Gastrocnemius medialis (tissue), 4 donors: ENCODE data around the gene ATIC. TPM values are rescaled to one million over a fixed set of nuclear protein-coding genes. Genes with fewer than 3 reads are reported as not detected.

Experiments
- ATAC-seq, 2 donors: fragments of 150-250 bp; one replicate each; pipeline ENCODE4 v1.9.1; 2016
- DNase-seq, 2 donors: peaks; one replicate each; pipeline ENCODE4 v3.0.0-alpha.2; 2019
- H3K27ac ChIP-seq, 4 donors: fragments of 200-600 bp; sonication (generic); 1 replicate in 1 of 4; 2 replicates in 3 of 4; pipeline ENCODE4 v1.5.1; 2016 to 2018; ENCODE audit warnings: mild to moderate bottlenecking in 2 of 4, moderate library complexity in 1 of 4
- H3K27me3 ChIP-seq, 3 donors: fragments of 200-600 bp; sonication (generic) in 2 of 3; 1 replicate in 1 of 3; 2 replicates in 2 of 3; pipeline versions ENCODE4 v1.5.1 to v1.6.0; 2016 to 2019; ENCODE audit warnings: mild to moderate bottlenecking in 1 of 3, moderate library complexity in 1 of 3
- H3K36me3 ChIP-seq, 2 donors: fragments of 200-600 bp; sonication (generic) in 1 of 2; one replicate each; pipeline ENCODE4 v1.5.1; 2017 to 2018
- H3K4me1 ChIP-seq, 2 donors: fragments of 200-600 bp; sonication (generic) in 1 of 2; one replicate each; pipeline ENCODE4 v1.5.1; 2016 to 2017; ENCODE audit warnings: mild to moderate bottlenecking in 2 of 2
- H3K4me3 ChIP-seq, 4 donors: fragments of 200-600 bp; sonication (generic) in 3 of 4; 1 replicate in 1 of 4; 2 replicates in 3 of 4; pipeline ENCODE4 v1.5.1; 2016 to 2019; ENCODE audit warnings: mild to moderate bottlenecking in 2 of 4
- H3K9me3 ChIP-seq, 3 donors: fragments of 200-600 bp; sonication (generic) in 2 of 3; 1 replicate in 1 of 3; 2 replicates in 2 of 3; pipeline ENCODE4 v1.5.1; 2016 to 2019
- POLR2A ChIP-seq, 2 donors: fragments of 450-650 bp; IDR thresholded peaks; one replicate each; pipeline ENCODE4 v1.6.1; 2017; ENCODE audit warnings: antibody characterized with exemption in 2 of 2, mild to moderate bottlenecking in 2 of 2, moderate library complexity in 2 of 2
- in situ Hi-C, 4 donors: fragments of 200-750 bp; cut with MboI; loops; one replicate each; pipeline versions ENCODE4 v1.15.0 to v1.8.0; 2017; ENCODE audit warnings: low sequenced_read_pairs in 4 of 4
- intact Hi-C: fragments of 100-400 bp; cut with DNase I; formaldehyde crosslinking; loops from one replicate; pipeline ENCODE4 v1.15.1; 2023; ENCODE audit warnings: low total_unique reads
- total RNA-seq, 4 donors: library from RNA; depleted of rRNA; stranded (reverse); fragments of >200 nt; gene quantifications; one replicate each; pipeline versions ENCODE4 v1.1.0 to v1.2.3, GENCODE V29; 2016
- TF ChIP-seq, protein P1 (sequence below), 5 experiments: fragments of 450-650 bp in 3 of 5; fragments of 200-600 bp in 2 of 5; sonication (generic) in 2 of 5; IDR thresholded peaks in 4 of 5; conservative IDR thresholded peaks in 1 of 5; 1 replicate in 4 of 5; 2 replicates in 1 of 5; pipeline ENCODE4 v1.5.1; 2016 to 2019; ENCODE audit warnings: antibody characterized with exemption in 5 of 5, mild to moderate bottlenecking in 3 of 5, moderate library complexity in 3 of 5

The ATIC gene
- total RNA-seq, 4 donors from 2014 or later = 16.9 to 46.9 (median 41.8) TPM

DNA sequence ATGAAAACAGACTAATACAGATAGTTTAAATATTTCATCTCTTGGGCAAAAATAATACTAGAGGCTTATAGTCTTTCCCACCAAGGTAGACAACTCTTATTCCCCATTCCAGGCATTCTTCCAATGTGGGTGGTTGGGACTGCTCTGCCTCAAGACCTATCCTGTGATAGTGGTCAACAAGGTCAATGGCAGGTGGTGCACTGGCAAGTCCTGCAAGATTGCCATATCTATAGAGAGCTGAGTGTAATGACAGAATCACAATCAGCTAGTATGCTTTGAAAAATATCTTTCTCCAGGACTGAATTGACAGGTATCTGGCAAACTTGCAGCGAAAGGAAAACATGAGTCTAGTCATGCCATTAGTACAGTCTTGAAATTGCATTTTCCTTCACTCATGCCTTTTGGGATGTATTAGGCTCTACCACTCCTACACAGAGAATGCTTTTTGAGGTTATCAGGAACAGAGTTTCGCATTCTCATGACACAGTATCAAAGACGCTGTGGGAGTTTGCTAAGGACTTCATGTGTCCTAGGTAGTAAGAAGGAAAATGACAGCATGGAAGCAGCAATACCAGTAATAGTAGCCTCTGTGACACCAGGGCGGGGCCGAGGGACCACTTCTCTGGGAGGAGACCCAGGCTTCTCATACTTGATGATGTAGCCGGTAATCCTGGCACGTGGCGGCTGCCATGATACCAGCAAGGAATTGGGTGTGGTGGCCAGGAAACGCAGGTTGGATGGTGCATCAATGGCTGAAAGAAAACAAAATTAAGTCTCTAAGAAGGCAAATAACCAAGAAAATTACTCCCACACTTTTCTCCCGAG lies 63.0 kb downstream of the ATIC start:
- H3K4me1 ChIP-seq = no peaks in the 10 kb centered on the region
- DNase-seq (no peak), ATAC-seq (no peak)
- H3K4me3 ChIP-seq = no peak overlapping the region
- intact Hi-C loops (no loop called here), in situ Hi-C loops (no loop called here)
- H3K36me3 ChIP-seq = peaks cover 0 to 8% of the 10 kb centered on the region in 2 donors
- no peak for TF ChIP-seq POLR2A (IDR thresholded peaks at IDR 0.05)
- TF ChIP-seq, protein P1, sequence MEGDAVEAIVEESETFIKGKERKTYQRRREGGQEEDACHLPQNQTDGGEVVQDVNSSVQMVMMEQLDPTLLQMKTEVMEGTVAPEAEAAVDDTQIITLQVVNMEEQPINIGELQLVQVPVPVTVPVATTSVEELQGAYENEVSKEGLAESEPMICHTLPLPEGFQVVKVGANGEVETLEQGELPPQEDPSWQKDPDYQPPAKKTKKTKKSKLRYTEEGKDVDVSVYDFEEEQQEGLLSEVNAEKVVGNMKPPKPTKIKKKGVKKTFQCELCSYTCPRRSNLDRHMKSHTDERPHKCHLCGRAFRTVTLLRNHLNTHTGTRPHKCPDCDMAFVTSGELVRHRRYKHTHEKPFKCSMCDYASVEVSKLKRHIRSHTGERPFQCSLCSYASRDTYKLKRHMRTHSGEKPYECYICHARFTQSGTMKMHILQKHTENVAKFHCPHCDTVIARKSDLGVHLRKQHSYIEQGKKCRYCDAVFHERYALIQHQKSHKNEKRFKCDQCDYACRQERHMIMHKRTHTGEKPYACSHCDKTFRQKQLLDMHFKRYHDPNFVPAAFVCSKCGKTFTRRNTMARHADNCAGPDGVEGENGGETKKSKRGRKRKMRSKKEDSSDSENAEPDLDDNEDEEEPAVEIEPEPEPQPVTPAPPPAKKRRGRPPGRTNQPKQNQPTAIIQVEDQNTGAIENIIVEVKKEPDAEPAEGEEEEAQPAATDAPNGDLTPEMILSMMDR (IDR thresholded peaks at IDR 0.05 in 4 of 5, conservative IDR thresholded peaks at IDR 0.05 in 1 of 5) = no peak
- no peaks in the 10 kb centered on the region for H3K27me3 ChIP-seq
- no peaks in the 10 kb centered on the region for H3K9me3 ChIP-seq
- H3K27ac ChIP-seq = no peak overlapping the region

GRCh38 chr2:215375467-215375830 lies 63.6 kb downstream of the ATIC start:
- no peaks in the 10 kb centered on the region for H3K27me3 ChIP-seq
- TF ChIP-seq, protein P1 (IDR thresholded peaks at IDR 0.05 in 4 of 5, conservative IDR thresholded peaks at IDR 0.05 in 1 of 5) = no peak
- TF ChIP-seq POLR2A (IDR thresholded peaks at IDR 0.05) = no peak
- H3K4me1 ChIP-seq = no peaks in the 10 kb centered on the region
- ATAC-seq = no peak
- H3K27ac ChIP-seq = no peak overlapping the region
- in situ Hi-C loops = no loop called here
- H3K36me3 ChIP-seq = peaks cover 0 to 8% of the 10 kb centered on the region in 2 donors
- no peaks in the 10 kb centered on the region for H3K9me3 ChIP-seq
- no peak overlapping the region for H3K4me3 ChIP-seq
- no peak for DNase-seq
- intact Hi-C loops = no loop called here

DNA sequence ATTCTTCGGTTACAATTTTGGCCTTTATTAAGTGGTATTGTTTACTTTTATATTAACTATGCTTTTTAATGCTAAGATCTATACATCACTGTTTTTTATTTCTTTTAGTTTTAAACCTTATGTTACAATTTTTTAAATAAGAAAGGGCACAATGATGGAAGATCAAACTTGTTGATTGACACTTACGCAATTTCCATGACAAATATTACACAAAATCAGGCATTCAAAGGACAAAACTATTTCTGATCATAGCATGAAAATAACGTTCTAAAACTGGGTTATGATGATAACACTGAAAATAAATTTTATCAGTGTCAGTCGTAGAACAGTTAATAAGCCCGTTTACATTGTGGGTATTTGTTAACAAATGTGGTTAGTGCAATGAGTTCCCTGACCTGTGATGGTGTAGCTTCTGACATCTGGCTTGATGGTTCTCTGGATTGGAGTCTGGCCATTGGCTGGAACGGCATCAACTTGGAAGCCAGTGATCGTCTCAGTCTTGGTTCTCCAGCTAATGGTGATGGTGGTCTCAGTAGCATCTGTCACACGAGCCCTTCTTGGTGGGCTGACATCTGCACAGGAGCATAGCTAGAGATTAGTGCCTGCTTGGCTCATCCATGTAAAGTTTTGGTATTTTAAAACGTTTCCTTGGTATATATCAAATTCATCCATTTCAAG lies 64.4 kb downstream of the ATIC start:
- ATAC-seq (no peak), DNase-seq (no peak)
- intact Hi-C loops = no loop called here
- Histone ChIP-seq H3K9me3 (no peaks in the 10 kb centered on the region), H3K27ac (no peak overlapping the region), H3K4me3 (no peak overlapping the region), H3K36me3 (peaks cover 0 to 8% of the 10 kb centered on the region in 2 donors), H3K4me1 (no peaks in the 10 kb centered on the region), H3K27me3 (no peaks in the 10 kb centered on the region)
- in situ Hi-C loops = no loop called here
- TF ChIP-seq, protein P1 (IDR thresholded peaks at IDR 0.05 in 4 of 5, conservative IDR thresholded peaks at IDR 0.05 in 1 of 5) = no peak
- no peak for TF ChIP-seq POLR2A (IDR thresholded peaks at IDR 0.05)

DNA sequence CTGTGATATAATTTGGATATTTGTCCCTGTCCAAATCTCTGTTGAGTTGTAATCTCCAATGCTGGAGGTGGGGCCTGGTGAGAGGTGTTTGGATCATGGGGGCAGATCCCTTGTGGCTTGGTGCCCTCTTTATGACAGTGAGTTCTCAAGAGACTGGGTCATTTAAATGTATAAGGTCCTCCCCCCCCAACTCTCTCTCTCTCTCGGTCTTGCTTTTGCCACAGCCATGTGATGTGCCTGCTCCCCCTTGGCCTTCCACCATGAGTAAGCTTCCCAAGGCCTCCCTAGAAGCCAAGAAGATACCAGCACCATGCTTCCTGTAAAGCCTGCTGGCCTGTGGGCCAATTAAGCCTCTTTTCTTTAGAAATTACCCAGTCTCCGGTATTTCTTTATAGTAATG lies 65.4 kb downstream of the ATIC start:
- in situ Hi-C loops (no loop called here), intact Hi-C loops (no loop called here)
- H3K27me3 ChIP-seq = no peaks in the 10 kb centered on the region
- H3K36me3 ChIP-seq = peaks cover 0 to 8% of the 10 kb centered on the region in 2 donors
- no peaks in the 10 kb centered on the region for H3K4me1 ChIP-seq
- DNase-seq (no peak), ATAC-seq (no peak)
- no peak overlapping the region for H3K27ac ChIP-seq
- H3K9me3 ChIP-seq = no peaks in the 10 kb centered on the region
- H3K4me3 ChIP-seq = no peak overlapping the region
- no peak for TF ChIP-seq POLR2A (IDR thresholded peaks at IDR 0.05)
- TF ChIP-seq, protein P1 (IDR thresholded peaks at IDR 0.05 in 4 of 5, conservative IDR thresholded peaks at IDR 0.05 in 1 of 5) = no peak
